Type B pancreatic cell (in vitro differentiated cells): ENCODE data around the gene ZNRF1. TPM values are rescaled to one million over a fixed set of nuclear protein-coding genes. Genes with fewer than 3 reads are reported as not detected.

Experiments
- DNase-seq: peaks from one replicate; pipeline ENCODE4 v3.0.0; 2021; ENCODE audit warnings: mixed read lengths; ENCODE audit not compliant: unreplicated experiment; ENCODE audit errors: extremely low spot score
- H3K27ac Mint-ChIP-seq: 2 replicates; pipeline ENCODE4 v1.8.0; 2021; ENCODE audit warnings: mild to moderate bottlenecking, mixed read lengths
- H3K27me3 Mint-ChIP-seq: 2 replicates; pipeline ENCODE4 v1.8.0; 2021; ENCODE audit warnings: mixed read lengths
- H3K36me3 Mint-ChIP-seq: 2 replicates; pipeline ENCODE4 v1.8.0; 2021; ENCODE audit warnings: mixed read lengths
- H3K4me1 Mint-ChIP-seq: one replicate; pipeline ENCODE4 v1.8.0; 2021; ENCODE audit warnings: mixed read lengths; ENCODE audit not compliant: unreplicated experiment
- H3K4me3 Mint-ChIP-seq: 2 replicates; pipeline ENCODE4 v1.8.0; 2021; ENCODE audit warnings: mild to moderate bottlenecking, mixed read lengths
- H3K9me3 Mint-ChIP-seq: 2 replicates; pipeline ENCODE4 v1.8.0; 2021; ENCODE audit warnings: mixed read lengths
- total RNA-seq: library from RNA; stranded (reverse); gene quantifications from 2 replicates; pipeline ENCODE4 v1.2.1, GENCODE V29; 2021; ENCODE audit warnings: low replicate concordance
- TF ChIP-seq, protein P1 (sequence below): fragments of 200-600 bp; sonication (generic); conservative IDR thresholded peaks from 2 replicates; pipeline ENCODE4 v1.5.0; 2021; ENCODE audit warnings: antibody characterized with exemption, mild to moderate bottlenecking

ZNRF1 gene
- total RNA-seq, 1 donor from 2014 or later: 49.2 TPM

DNA sequence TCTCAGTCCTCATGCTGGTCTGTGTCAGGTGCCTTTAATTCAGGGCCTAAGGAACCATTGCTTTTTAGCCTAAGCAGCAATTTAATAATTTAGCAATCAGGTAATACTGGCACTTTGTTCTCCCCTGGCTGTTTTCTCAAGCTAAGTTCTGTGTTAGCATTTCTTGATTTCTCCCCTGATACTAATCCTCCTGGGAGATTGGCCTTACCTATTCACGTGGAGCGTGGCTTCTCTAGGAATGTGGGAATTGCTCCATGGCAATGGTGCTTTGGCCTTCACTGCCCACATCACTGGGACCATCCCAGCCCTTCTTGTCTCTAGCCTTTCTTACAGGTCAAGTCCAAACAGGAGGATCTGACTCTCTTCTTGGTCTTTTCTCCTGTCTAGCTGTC lies 55.7 kb downstream of the ZNRF1 start:
- Mint-ChIP-seq H3K4me1 (peaks cover 37% of the 10 kb centered on the region), H3K4me3 (no peak overlapping the region), H3K9me3 (peaks cover 8% of the 10 kb centered on the region), H3K36me3 (peaks cover 17% of the 10 kb centered on the region), H3K27ac (peak overlapping the region; percentile 40), H3K27me3 (no peaks in the 10 kb centered on the region)
- DNase-seq: no peak
- TF ChIP-seq, protein P1, sequence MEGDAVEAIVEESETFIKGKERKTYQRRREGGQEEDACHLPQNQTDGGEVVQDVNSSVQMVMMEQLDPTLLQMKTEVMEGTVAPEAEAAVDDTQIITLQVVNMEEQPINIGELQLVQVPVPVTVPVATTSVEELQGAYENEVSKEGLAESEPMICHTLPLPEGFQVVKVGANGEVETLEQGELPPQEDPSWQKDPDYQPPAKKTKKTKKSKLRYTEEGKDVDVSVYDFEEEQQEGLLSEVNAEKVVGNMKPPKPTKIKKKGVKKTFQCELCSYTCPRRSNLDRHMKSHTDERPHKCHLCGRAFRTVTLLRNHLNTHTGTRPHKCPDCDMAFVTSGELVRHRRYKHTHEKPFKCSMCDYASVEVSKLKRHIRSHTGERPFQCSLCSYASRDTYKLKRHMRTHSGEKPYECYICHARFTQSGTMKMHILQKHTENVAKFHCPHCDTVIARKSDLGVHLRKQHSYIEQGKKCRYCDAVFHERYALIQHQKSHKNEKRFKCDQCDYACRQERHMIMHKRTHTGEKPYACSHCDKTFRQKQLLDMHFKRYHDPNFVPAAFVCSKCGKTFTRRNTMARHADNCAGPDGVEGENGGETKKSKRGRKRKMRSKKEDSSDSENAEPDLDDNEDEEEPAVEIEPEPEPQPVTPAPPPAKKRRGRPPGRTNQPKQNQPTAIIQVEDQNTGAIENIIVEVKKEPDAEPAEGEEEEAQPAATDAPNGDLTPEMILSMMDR: no peak

- H3K27ac Mint-ChIP-seq: peak overlapping the region; percentile 73
- peaks cover 50% of the 10 kb centered on the region for H3K4me1 Mint-ChIP-seq
- peaks cover 12% of the 10 kb centered on the region for H3K36me3 Mint-ChIP-seq
- peaks cover 4% of the 10 kb centered on the region for H3K9me3 Mint-ChIP-seq
- DNase-seq: no peak
- H3K27me3 Mint-ChIP-seq: no peaks in the 10 kb centered on the region
- TF ChIP-seq, protein P1: no peak
- H3K4me3 Mint-ChIP-seq: peak overlapping the region; percentile 22
These were observed 60.0 kb downstream of the ZNRF1 start for GRCh38 chr16:75058806-75059205.

DNA sequence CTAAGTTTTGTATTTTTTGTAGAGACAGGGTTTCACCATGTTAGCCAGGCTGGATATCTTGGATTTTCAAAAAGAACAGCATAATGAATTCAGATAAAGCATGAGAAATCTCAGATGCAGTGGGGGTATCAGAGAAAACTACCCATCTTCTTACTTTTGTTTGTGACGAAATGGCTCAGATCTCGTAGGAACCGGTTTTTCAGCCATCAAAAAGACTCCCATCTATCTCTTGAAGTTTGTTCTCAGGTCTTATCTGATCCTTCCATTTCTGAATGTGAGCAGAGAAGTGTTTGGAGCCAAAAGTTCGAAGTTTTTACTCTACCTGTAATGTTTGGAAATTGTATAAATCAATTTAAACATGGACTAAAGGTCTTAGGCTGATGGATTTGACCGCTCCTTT lies 60.6 kb downstream of the ZNRF1 start:
- H3K9me3 Mint-ChIP-seq: peaks cover 4% of the 10 kb centered on the region
- peak overlapping the region; percentile 60 for H3K4me3 Mint-ChIP-seq
- peaks cover 12% of the 10 kb centered on the region for H3K36me3 Mint-ChIP-seq
- H3K27ac Mint-ChIP-seq: peak overlapping the region; percentile 91
- H3K4me1 Mint-ChIP-seq: peaks cover 45% of the 10 kb centered on the region
- TF ChIP-seq, protein P1: no peak
- DNase-seq: no peak
- no peaks in the 10 kb centered on the region for H3K27me3 Mint-ChIP-seq

GRCh38 chr16:75060723-75061122 lies 61.9 kb downstream of the ZNRF1 start:
- Mint-ChIP-seq H3K4me1 (peaks cover 46% of the 10 kb centered on the region), H3K36me3 (peaks cover 12% of the 10 kb centered on the region), H3K9me3 (peaks cover 4% of the 10 kb centered on the region), H3K27me3 (no peaks in the 10 kb centered on the region), H3K27ac (no peak overlapping the region), H3K4me3 (no peak overlapping the region)
- TF ChIP-seq, protein P1: no peak
- DNase-seq: no peak

DNA sequence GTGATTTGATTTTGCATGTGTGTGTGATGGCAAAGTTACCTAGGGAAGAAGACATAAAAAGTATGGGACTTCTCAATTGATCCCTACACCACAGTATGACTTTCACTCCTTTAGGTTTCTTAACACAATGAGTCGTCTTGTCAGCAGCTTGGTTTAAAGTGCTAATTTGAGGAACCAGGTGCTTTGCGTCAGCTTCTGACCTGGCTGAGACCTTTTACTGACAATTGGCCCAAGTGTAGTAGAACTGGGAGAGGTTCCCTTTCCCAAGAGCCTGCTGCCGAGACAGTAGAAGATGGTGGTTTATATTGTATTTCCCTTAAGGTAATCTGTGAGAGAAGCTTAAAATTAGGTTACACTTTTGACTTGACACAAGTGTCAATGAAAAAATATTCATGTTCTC lies 62.8 kb downstream of the ZNRF1 start:
- peak overlapping the region; percentile 31 for H3K4me3 Mint-ChIP-seq
- H3K27me3 Mint-ChIP-seq: no peaks in the 10 kb centered on the region
- peaks cover 42% of the 10 kb centered on the region for H3K4me1 Mint-ChIP-seq
- H3K36me3 Mint-ChIP-seq: peaks cover 7% of the 10 kb centered on the region
- no peak for DNase-seq
- H3K27ac Mint-ChIP-seq: peak overlapping the region; percentile 96
- no peaks in the 10 kb centered on the region for H3K9me3 Mint-ChIP-seq
- TF ChIP-seq, protein P1: no peak
